A673 (cell line): Measurements from ENCODE around the gene VWA7.

ENCODE experiments used
- EZH2 ChIP-seq: fragments of 200-600 bp; sonication (generic); IDR thresholded peaks from 2 replicates; pipeline ENCODE4 v1.6.1; 2017; ENCODE audit warnings: borderline replicate concordance, low read depth, mild to moderate bottlenecking, mixed read lengths, antibody characterized with exemption, low read length; ENCODE audit not compliant: poor library complexity, severe bottlenecking
- TF ChIP-seq, protein P1 (sequence below): fragments of 300-800, 200-600 bp; sonication (generic); conservative IDR thresholded peaks from 2 replicates; pipeline ENCODE4 v1.5.1; 2017; ENCODE audit warnings: low read depth, mild to moderate bottlenecking, antibody characterized with exemption, low read length, moderate library complexity, mixed read lengths

DNA sequence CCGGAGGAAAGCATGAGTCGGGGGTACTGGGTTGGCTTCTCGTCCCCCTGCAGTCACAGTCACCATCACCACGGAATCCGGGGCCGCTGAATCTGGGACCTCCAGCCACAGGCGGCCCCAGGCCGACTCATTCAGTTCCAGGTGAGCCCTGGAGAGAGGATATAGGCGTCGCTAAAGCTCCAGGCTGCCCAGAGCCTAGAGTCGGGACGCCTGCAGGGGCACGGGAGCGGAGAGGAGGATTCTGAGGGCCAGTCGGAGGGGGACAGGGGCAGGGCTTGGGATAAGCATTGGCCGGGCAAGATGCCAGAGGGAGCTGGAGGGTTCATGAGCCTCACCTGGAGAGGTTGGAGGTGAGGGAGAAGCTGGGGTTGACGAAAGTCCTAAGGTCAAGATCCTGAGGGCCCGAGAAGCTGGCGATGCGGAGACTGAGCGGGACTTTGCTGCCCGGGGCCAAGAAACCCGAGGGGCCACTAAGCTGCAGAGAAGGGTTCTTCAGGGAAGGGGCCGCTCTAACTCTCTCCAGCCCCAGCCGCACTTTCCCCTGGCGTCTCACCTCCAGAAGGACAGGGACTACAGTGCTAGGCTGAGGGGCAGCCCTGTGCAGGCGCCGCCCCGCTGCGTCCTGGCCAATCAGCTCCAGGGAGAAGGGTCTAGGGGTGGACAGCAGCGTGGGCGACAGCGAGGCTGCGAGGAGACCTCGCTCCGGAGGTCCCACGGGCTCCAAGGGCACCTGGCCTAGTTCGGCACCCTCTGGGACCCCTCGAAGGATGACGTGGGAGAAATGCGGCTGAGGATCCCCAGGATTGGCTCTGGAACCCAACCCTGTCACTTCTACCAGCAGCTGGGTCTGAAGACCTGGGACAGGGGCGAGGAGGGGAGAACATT, 11.0 kb downstream of the VWA7 start:
- no peak for TF ChIP-seq EZH2
- TF ChIP-seq, protein P1, sequence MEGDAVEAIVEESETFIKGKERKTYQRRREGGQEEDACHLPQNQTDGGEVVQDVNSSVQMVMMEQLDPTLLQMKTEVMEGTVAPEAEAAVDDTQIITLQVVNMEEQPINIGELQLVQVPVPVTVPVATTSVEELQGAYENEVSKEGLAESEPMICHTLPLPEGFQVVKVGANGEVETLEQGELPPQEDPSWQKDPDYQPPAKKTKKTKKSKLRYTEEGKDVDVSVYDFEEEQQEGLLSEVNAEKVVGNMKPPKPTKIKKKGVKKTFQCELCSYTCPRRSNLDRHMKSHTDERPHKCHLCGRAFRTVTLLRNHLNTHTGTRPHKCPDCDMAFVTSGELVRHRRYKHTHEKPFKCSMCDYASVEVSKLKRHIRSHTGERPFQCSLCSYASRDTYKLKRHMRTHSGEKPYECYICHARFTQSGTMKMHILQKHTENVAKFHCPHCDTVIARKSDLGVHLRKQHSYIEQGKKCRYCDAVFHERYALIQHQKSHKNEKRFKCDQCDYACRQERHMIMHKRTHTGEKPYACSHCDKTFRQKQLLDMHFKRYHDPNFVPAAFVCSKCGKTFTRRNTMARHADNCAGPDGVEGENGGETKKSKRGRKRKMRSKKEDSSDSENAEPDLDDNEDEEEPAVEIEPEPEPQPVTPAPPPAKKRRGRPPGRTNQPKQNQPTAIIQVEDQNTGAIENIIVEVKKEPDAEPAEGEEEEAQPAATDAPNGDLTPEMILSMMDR = no peak
